EH (cell line): Measurements from ENCODE around the gene COL20A1.

Source experiments
- DNase-seq: peaks from one replicate; pipeline ENCODE4 v3.0.0-alpha.2; 2015; ENCODE audit warnings: low read depth

The COL20A1 gene

GRCh38 chr20:63292904-63293303 lies at the start of gene COL20A1:
Gene COL20A1, plus strand, starts transcription at chr20:63293186. Its CDS starts 1,922 bp downstream, at chr20:63295108.
- no peak for DNase-seq

DNA sequence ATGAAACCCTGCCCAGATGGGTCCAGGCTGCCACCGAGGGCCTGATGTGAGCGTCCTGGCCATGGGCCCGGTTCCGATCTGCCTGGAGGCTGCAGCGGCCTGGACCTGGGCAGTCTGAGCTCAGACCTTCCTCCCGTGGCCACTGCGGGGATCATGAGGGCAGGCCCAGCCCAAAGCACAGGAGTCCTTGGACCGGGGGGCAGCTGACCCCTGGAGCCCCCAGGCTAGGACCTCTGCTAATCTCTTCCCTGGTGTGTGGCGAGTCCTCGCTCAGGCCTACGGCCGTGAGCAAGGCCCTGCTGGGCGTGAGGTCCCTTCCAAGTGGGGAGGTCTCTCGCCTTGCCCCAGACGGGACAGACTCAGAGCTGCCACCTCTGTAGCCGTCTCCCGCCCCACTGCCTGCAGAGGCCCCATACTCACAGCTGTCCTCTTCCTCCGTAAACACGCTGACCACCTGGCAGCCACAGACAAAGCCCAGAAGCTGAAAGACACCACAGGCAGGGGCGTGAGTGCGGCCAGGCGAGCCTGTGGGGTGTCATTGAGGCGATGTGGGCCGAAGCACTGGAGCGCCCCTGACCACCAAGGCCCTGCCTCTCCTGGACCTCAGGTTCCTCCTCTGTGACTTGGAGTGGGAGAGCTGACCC lies 49.3 kb upstream of the COL20A1 start:
- DNase-seq = no peak

DNA sequence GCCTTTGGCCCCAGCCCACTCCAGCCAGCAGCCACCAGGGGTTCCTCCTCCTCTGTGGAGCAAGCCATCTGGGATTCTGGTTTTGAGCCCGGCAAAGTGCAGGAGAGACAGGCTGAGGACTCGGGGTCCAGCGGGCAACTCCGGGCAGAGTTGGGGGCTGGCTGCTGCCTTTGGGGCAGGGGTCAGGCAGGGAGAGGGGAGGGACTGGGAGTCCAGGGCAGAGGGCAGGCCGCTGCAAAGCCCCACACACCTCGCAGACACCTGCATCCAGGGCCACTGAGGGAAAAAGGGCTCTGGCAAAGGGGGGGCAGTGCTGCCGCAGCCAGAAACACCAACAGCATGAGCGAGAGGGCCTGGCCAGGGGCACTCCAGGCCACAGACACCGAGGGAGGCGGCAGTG lies 48.5 kb upstream of the COL20A1 start:
- no peak for DNase-seq

DNA sequence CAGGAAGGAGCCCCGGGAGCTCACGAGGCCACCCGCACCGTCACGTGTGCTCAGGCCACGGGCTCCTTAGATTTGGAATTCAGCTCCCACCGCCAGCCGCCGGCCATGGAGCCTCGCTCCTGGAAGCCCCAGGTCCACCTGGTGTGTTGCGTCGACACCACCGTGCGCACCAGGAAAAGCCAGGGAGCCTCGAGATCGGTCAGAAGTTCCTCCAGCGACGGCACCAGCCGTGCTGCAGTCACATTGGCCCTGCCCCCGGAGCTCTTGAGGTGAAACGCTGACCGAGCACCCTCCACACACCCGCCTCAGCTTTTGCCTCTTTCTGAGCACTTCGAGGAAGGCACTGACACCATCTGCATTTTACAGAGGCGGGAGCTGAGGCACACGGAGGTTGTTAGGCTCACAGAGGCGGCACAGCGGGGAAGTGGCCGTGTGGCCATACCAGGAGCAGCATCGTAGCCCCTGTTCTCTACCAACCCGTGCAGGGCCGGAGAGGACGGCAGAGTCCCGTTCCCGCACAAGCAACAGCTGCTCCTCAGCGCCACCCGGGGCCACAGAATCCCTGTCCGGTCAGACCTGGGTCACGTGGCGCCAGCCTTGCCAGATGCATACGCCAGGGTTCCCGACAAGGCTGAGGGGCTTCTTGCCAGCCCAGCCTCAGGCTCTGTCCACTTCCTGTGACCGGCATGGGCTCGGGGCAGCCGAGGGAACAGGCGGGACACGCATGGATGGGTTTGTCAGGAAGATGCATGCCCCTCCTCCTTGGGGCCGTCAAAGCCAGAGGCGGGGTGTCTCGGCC lies 46.3 kb upstream of the COL20A1 start:
- no peak for DNase-seq

- no peak for DNase-seq
Measured at GRCh38 chr20:63247671-63248228, 45.2 kb upstream of the COL20A1 start.

DNA sequence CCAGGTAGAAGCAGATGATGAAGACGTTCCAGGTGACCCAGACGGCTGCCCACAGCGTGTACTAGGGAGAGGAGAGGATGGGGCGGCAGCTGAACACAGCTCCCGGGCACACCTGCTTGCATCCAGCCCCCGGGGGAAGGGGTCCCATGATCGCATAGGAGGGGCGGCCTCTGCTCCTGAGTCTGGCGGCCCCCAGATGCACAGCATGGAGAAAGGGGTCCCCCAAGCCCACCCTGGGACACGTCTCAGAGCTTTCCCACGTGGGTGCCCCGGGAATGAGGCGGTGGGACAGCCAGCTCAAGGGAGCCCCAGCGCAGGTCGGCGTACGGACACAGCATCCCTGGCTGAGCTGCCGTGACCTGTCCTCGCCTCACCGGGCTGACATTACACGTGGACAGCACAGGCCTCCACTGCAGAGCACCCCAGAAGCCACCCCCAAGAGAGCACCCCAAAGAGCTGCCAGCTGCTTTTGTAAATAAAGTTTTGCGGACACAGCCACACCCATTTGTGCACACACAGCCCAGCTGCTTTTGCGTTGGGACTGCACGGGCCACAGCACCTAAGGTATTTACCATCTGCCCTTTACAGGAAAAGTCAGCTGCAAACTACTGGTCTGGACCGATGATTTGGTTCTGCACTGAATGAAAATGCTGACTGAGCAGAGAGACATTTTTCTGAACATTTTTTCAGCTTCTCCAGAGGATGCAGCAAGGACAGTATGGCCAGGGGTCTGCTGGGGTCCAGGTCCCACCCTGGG lies 44.0 kb upstream of the COL20A1 start:
- no peak for DNase-seq

GRCh38 chr20:63249891-63250290 lies 43.1 kb upstream of the COL20A1 start:
- no peak for DNase-seq

DNA sequence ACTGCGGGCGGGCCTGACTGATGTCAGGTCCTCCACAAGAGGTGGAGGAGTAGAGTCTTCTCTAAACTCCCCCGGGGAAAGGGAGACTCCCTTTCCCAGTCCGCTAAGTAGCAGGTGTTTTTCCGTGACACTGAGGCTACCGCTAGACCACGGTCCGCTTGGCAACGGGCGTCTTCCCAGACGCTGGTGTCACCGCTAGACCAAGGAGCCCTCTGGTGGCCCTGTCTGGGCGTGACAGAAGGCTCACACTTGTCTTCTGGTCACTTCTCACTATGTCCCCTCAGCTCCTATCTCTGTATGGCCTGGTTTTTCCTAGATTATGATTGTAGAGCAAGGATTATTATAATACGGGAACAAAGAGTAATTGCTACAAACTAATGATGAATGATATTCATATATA lies 41.6 kb upstream of the COL20A1 start:
- DNase-seq = peak; percentile 33

- DNase-seq = no peak
Measured at GRCh38 chr20:63252284-63252711, 40.7 kb upstream of the COL20A1 start.

DNA sequence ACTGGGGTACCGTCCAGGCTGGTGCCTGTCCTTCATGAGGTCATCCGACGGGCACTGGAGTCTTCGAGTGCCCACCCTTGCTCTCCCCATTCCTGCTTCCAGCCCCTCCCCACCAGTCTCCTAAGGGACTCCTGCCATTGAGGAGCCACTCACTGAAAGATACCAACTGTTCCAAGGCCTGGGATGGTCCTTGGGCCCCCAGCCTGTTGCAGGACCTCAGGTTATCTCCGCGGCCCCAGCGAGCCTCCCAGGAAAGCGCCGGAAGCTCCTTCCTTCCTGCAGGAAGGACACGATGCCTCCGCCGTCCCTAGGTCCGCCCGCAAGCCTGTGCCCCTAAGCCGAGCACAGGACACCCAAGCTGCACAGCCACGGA lies 39.9 kb upstream of the COL20A1 start:
- DNase-seq = no peak

DNA sequence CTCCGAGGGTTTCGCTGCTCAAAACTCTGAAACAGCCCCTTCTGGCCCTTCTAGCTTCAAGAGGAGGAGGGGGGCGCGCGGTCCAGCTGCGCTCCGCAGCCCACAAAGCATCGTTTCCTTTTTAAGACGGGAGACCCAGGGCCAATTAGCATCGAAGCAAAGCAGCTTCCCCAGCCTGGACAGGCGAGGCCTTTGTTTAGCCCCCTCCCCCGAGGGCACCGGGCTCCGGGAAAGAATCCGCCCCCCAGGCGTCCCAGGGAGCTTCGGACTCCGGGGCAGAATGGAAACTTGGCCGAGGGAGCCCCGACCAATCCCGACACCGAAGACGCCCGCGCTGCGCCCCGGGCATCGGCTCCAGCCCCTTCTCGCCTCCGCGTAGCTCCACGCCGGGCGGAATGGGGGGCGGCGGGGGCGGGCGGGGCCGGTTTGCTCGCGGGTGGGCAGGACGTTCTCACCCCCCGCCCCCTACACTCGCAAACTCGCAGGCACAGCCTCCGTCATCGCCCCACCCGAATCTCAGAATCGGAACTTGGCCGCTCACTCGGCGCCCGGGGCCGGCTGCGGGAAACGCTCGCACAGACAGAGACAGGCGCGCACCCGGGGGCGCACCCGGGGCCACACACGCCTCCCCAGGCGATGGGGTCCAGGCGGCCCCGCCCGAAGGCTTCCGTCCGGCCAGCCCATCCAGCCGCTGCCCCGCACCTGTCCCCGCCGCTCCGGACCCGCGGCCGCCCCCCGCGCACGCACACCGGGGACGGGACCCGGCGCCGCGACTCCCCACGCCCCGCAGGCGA lies 39.4 kb upstream of the COL20A1 start:
- no peak for DNase-seq

DNA sequence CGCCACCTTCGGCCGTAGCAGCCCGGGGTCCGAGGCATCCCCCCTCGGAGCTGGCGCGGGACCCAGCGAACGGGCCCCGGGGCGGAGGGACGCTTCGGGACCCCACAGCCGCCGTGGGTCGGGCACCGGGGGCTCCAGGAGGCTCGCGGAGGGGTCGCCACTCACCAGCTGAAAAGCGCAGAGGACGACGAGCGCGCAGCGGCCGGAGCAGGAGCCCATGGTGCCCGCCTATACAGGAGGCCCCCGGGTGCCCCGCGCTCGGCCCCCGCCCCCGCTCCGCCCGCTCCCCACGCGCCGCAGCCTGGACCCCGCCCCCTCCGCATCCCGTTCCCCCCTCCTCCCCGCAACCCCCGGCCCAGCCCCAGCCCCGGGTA lies 38.8 kb upstream of the COL20A1 start, which contains the start of gene NKAIN4:
Gene NKAIN4, minus strand, starts transcription at position 232 of the 374 bp plus-strand sequence. Its CDS starts 13 bp downstream, at position 219.
- no peak for DNase-seq

- no peak for DNase-seq
Measured at GRCh38 chr20:63254606-63255384, 38.2 kb upstream of the COL20A1 start.

DNA sequence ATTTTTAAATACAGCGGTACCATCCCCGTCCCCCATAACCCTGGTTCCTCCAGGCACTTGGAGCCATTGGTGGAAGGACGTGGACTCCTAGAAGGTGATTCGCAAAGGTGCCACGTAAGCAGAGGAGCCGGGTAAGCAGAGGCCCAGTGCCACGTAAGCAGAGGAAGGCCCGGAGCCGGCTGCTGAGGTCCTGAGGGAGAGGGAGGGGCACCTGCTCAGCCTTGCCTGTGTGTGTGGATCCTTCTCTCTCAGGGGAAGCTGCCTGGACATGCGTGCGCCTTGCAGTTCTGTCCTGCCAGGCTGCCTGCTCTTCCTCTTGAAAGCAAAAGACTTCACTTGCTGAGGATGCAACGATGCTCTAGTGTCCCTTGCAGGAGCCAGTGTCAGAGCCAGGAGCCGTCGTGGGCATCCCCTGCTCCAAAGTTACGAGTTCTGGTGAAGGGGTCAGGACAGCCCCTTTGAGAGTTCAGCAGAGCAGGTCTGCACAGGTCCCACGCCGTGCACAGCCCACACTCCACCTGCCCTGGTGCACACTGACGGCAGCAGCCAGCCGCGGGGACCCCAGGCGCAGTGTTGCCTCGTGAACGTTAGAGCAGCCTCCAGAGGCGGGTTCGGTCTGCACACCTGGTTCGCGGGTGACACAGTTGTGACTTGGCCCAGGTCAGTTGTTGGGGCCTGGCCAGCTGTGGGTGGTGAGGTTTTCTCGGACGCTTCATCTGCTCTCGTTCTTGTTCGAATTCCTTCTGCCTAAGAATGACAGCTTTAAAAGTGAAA lies 36.9 kb upstream of the COL20A1 start:
- DNase-seq = no peak

GRCh38 chr20:63256954-63257353 lies 36.0 kb upstream of the COL20A1 start:
- no peak for DNase-seq

GRCh38 chr20:63257629-63258028 lies 35.4 kb upstream of the COL20A1 start:
- DNase-seq = no peak

DNA sequence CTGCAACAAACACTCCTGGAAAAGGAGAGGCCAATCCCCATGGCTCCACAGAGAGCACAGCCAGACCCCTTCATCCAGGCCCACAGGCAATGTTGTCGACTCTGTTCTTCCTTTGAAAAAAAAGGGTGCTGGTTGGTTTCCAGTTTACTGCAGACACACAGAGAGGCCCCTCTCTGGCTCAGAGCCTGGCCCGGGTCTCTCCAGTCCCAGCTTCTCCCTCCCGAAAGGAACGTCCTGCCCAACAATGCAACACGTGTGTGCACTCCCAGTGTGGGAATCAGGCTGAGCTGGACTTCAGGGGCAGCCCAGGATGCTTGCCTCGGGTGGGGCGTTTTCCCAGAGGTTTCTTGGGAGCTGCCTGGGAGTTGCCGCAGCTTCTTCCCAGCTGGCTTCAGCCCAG lies 34.2 kb upstream of the COL20A1 start:
- DNase-seq = peak; percentile 38

DNA sequence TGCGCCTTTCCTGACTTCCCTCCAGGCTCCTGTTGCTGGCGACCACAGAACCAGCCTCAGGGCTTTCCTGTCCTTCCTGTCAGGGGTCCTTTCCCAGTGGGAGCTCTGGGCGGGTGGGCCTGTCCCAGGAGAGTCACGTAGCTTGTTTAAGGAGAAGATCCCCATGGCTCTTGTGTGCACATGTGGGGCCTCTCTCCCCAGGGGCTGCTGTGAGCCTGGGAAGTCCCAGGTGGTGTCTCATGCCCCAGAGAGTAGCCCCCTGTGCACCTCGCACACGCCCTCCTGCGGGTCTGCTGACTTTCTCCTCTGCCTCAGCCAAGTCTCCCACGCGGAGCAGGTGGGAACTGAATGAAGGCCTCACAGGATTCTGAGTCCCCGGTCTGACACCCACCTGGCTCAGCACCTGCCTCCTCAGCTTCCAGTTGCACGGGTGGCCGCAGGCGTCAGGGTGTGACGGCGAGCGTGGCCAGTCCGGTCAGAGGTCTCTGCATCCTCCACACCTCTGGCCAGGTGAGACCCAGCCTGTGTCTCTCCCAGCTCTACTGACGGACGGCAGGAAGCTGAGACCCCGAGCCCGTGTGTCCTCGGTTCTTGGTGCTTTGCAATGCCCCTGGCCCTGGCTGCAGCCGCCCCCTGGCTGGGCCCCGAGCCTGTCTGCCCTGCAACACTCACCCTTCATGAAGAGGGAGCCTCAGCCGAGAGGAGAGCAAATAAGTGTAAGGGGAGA lies 33.1 kb upstream of the COL20A1 start:
- no peak for DNase-seq

- DNase-seq = no peak
Measured at GRCh38 chr20:63260521-63260920, 32.5 kb upstream of the COL20A1 start.
